ENCODE measurements around the gene TOGARAM2. TPM values are rescaled to one million over a fixed set of nuclear protein-coding genes. Genes with fewer than 3 reads are reported as not detected.

Gene TOGARAM2
- total and polyA plus RNA-seq, 2 experiments from 2014 or later, result 0.03 TPM; not detected in 1

GRCh38 chr2:28994679-28995078 lies 13.6 kb downstream of the TOGARAM2 start:
- Histone ChIP-seq H3K4me1 (ENCODE audit: low read depth) (no peaks in the 10 kb centered on the region), H3K4me3 (no peak overlapping the region), H3K36me3 (no peaks in the 10 kb centered on the region), H3K9me3 (ENCODE audit: low read depth) (no peaks in the 10 kb centered on the region), H3K27me3 (no peaks in the 10 kb centered on the region), H3K27ac (no peak overlapping the region)
- DNase-seq (ENCODE audit: low read depth in 1 of 2, low spot score in 1 of 2), result no peak
- TF ChIP-seq, protein P1, sequence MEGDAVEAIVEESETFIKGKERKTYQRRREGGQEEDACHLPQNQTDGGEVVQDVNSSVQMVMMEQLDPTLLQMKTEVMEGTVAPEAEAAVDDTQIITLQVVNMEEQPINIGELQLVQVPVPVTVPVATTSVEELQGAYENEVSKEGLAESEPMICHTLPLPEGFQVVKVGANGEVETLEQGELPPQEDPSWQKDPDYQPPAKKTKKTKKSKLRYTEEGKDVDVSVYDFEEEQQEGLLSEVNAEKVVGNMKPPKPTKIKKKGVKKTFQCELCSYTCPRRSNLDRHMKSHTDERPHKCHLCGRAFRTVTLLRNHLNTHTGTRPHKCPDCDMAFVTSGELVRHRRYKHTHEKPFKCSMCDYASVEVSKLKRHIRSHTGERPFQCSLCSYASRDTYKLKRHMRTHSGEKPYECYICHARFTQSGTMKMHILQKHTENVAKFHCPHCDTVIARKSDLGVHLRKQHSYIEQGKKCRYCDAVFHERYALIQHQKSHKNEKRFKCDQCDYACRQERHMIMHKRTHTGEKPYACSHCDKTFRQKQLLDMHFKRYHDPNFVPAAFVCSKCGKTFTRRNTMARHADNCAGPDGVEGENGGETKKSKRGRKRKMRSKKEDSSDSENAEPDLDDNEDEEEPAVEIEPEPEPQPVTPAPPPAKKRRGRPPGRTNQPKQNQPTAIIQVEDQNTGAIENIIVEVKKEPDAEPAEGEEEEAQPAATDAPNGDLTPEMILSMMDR (IDR thresholded peaks at IDR 0.05; ENCODE audit: low read depth, low read length), result no peak

- H3K4me3 ChIP-seq, result no peak overlapping the region
- TF ChIP-seq, protein P1 (IDR thresholded peaks at IDR 0.05; ENCODE audit: low read depth, low read length), result no peak
Measured at GRCh38 chr2:28995765-28996750, 15.0 kb downstream of the TOGARAM2 start.

GRCh38 chr2:28997237-28997846 lies 16.2 kb downstream of the TOGARAM2 start:
- no peak overlapping the region for H3K4me3 ChIP-seq
- H3K36me3 ChIP-seq, result no peaks in the 10 kb centered on the region
- peak in 1 of 2 donors; percentile 12 for DNase-seq (ENCODE audit: low read depth in 1 of 2, low spot score in 1 of 2)
- H3K4me1 ChIP-seq (ENCODE audit: low read depth), result no peaks in the 10 kb centered on the region
- H3K9me3 ChIP-seq (ENCODE audit: low read depth), result no peaks in the 10 kb centered on the region
- H3K27me3 ChIP-seq, result no peaks in the 10 kb centered on the region
- H3K27ac ChIP-seq, result no peak overlapping the region
- TF ChIP-seq, protein P1 (IDR thresholded peaks at IDR 0.05; ENCODE audit: low read depth, low read length), result no peak

More at GRCh38 chr2:28995765-28996750, 15.0 kb downstream of the TOGARAM2 start:
- Histone ChIP-seq H3K36me3 (no peaks in the 10 kb centered on the region), H3K9me3 (ENCODE audit: low read depth) (no peaks in the 10 kb centered on the region), H3K27me3 (no peaks in the 10 kb centered on the region), H3K4me1 (ENCODE audit: low read depth) (no peaks in the 10 kb centered on the region), H3K27ac (no peak overlapping the region)
- DNase-seq (ENCODE audit: low read depth in 1 of 2, low spot score in 1 of 2), result no peak

DNA sequence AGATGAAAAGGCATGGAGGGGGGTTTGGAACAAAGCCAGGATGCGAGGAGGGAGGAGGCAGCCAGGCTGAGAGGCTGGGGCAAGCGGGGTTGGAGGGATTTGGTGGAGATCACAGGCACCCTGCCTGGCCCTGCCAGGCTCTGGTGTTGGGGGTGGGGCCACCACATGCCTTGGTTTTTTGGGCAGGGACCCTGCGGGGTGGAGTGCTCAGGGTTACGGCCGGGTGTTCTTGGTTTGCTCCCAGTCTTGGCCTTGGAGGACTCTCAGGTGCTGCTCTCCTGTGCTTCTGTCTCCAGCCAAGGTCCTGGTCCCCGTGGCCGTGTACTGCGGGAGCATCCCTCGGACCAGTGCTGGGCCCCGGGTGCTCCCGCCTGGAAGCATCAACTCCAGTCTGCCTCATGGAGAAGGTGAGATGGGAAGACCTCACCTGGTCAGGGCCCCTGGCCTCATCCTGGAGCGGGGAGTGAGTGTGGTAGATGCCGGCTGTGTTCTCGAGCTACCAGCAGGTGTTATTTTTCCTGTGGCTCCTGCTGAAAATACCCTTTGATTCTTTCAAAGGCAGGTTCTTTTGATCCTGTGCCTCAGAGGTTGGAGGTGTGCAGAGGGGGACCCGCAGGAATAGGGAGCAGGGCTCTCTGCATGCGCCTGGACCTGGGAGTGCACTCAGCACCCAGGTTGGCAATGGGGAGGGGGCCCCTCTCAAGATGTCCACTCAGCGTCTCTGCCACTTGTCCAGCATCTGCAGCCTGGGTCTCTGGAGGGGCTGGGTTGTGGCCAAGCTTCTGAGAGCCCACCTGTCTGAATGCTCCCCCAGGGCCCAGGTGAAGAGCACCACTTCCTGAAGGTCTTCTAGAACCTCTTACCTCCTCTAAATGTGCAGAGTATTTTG lies 17.0 kb downstream of the TOGARAM2 start:
- TF ChIP-seq, protein P1 (IDR thresholded peaks at IDR 0.05; ENCODE audit: low read depth, low read length), result no peak
- no peaks in the 10 kb centered on the region for H3K4me1 ChIP-seq (ENCODE audit: low read depth)

GRCh38 chr2:29000481-29000880 lies 19.4 kb downstream of the TOGARAM2 start:
- H3K9me3 ChIP-seq (ENCODE audit: low read depth), result no peaks in the 10 kb centered on the region
- TF ChIP-seq, protein P1 (IDR thresholded peaks at IDR 0.05; ENCODE audit: low read depth, low read length), result no peak

More for the DNA sequence above, 17.0 kb downstream of the TOGARAM2 start:
- Histone ChIP-seq H3K27ac (no peak overlapping the region), H3K9me3 (ENCODE audit: low read depth) (no peaks in the 10 kb centered on the region), H3K4me3 (no peak overlapping the region), H3K36me3 (no peaks in the 10 kb centered on the region), H3K27me3 (no peaks in the 10 kb centered on the region)
- DNase-seq (ENCODE audit: low read depth in 1 of 2, low spot score in 1 of 2), result no peak

More at GRCh38 chr2:29000481-29000880, 19.4 kb downstream of the TOGARAM2 start:
- H3K4me1 ChIP-seq (ENCODE audit: low read depth), result no peaks in the 10 kb centered on the region
- DNase-seq (ENCODE audit: low read depth in 1 of 2, low spot score in 1 of 2), result no peak
- H3K4me3 ChIP-seq, result no peak overlapping the region
- no peaks in the 10 kb centered on the region for H3K36me3 ChIP-seq
- H3K27ac ChIP-seq, result no peak overlapping the region
- no peaks in the 10 kb centered on the region for H3K27me3 ChIP-seq

Data from cardiac muscle cell (in vitro differentiated cells and primary cell).